ENCODE results near the gene CUL4A. TPM values are rescaled to one million over a fixed set of nuclear protein-coding genes. Genes with fewer than 3 reads are reported as not detected.

The CUL4A gene
- total RNA-seq, 6 experiments from 2014 or later, result 29.2 to 75.8 (median 39.5) TPM

DNA sequence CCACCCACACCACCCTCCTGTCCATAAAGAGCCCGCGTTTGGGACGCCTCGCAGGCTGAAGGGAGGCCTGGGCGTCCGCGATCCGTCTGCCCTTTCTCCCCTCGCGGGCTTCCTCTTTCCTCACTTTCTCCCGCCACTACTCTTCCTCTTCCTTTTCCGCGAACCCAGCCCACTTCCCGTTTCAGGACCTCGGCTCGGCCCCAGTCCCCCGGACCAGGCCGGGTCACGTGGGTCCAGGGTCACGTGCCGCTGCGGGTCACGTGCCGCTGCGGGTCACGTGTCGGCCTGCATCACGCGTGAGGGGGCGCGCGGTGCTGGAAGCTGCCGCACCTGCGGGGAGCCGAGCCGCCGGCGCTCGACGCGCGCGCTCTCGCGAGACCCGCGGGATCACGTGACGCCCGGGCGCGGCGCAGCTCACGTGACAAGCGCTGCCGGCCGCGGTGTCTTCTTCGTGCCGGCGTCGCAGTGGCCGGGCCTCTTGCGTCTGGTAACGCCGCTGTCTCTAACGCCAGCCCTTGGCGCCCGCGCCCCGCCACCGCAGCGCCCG, 87.5 kb downstream of the CUL4A start, which contains the start of gene LAMP1:
Gene LAMP1 (plus strand): TSS at position 417 of the 547 bp plus-strand sequence. CDS start 196 bp downstream, outside the sequence.
- DNase-seq, result peak; percentile 97 to 98 (median 98)
- ATAC-seq, result peak; percentile 74 to 84 (median 82)
- no peaks in the 10 kb centered on the region for H3K27me3 ChIP-seq
- TF ChIP-seq POLR2A (IDR thresholded peaks at IDR 0.05), result peak; percentile 69
- TF ChIP-seq, protein P1, sequence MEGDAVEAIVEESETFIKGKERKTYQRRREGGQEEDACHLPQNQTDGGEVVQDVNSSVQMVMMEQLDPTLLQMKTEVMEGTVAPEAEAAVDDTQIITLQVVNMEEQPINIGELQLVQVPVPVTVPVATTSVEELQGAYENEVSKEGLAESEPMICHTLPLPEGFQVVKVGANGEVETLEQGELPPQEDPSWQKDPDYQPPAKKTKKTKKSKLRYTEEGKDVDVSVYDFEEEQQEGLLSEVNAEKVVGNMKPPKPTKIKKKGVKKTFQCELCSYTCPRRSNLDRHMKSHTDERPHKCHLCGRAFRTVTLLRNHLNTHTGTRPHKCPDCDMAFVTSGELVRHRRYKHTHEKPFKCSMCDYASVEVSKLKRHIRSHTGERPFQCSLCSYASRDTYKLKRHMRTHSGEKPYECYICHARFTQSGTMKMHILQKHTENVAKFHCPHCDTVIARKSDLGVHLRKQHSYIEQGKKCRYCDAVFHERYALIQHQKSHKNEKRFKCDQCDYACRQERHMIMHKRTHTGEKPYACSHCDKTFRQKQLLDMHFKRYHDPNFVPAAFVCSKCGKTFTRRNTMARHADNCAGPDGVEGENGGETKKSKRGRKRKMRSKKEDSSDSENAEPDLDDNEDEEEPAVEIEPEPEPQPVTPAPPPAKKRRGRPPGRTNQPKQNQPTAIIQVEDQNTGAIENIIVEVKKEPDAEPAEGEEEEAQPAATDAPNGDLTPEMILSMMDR (IDR thresholded peaks at IDR 0.05), result no peak
- peak within 1 kb of the TSS; percentile 87 to 97 (median 97) for H3K4me3 ChIP-seq
- H3K36me3 ChIP-seq, result no peaks in the 10 kb centered on the region
- intact Hi-C loops (cut with DNase I), result no loop called here
- no peaks in the 10 kb centered on the region for H3K9me3 ChIP-seq
- H3K27ac ChIP-seq, result peak within 1 kb of the TSS; percentile 67 to 86 (median 82)
- peaks cover 0 to 37% (median 13%) of the 10 kb centered on the region in 4 donors for H3K4me1 ChIP-seq
- under 1% methylated on average over 31 of the region's 74 CpGs for WGBS (ENCODE audit: insufficient coverage, low coverage, low lambda C conversion rate, missing lambda C conversion rate)

GRCh38 chr13:113297370-113298042, 88.1 kb downstream of the CUL4A start:
- Histone ChIP-seq H3K9me3 (no peaks in the 10 kb centered on the region), H3K36me3 (no peaks in the 10 kb centered on the region), H3K27ac (peak overlapping the region; percentile 67 to 86 (median 82)), H3K4me3 (peak overlapping the region; percentile 87 to 97 (median 97)), H3K4me1 (peaks cover 0 to 35% (median 13%) of the 10 kb centered on the region in 4 donors), H3K27me3 (no peaks in the 10 kb centered on the region)
- ATAC-seq (peak in 2 of 4 donors; percentile 2 to 5), DNase-seq (peak; percentile 46 to 71 (median 59))
- intact Hi-C loops (cut with DNase I), result no loop called here
- 1% methylated on average over 7 of the region's 58 CpGs for WGBS (ENCODE audit: insufficient coverage, low coverage, low lambda C conversion rate, missing lambda C conversion rate)
- TF ChIP-seq, protein P1 (IDR thresholded peaks at IDR 0.05), result no peak
- TF ChIP-seq POLR2A (IDR thresholded peaks at IDR 0.05), result no peak

GRCh38 chr13:113298043-113298945, 88.9 kb downstream of the CUL4A start:
- H3K36me3 ChIP-seq, result no peaks in the 10 kb centered on the region
- H3K27ac ChIP-seq, result peak overlapping the region in 2 of 3 donors; percentile 82 to 86
- peaks cover 0 to 35% (median 13%) of the 10 kb centered on the region in 4 donors for H3K4me1 ChIP-seq
- H3K4me3 ChIP-seq, result peak overlapping the region; percentile 87 to 97 (median 97)
- H3K9me3 ChIP-seq, result no peaks in the 10 kb centered on the region
- 28% methylated on average over 19 of the region's 19 CpGs for WGBS (ENCODE audit: insufficient coverage, low coverage, low lambda C conversion rate, missing lambda C conversion rate)
- H3K27me3 ChIP-seq, result no peaks in the 10 kb centered on the region
- intact Hi-C loops (cut with DNase I), result no loop called here
- no peak for ATAC-seq
- no peak for TF ChIP-seq POLR2A (IDR thresholded peaks at IDR 0.05)
- TF ChIP-seq, protein P1 (IDR thresholded peaks at IDR 0.05), result no peak
- DNase-seq, result no peak

DNA sequence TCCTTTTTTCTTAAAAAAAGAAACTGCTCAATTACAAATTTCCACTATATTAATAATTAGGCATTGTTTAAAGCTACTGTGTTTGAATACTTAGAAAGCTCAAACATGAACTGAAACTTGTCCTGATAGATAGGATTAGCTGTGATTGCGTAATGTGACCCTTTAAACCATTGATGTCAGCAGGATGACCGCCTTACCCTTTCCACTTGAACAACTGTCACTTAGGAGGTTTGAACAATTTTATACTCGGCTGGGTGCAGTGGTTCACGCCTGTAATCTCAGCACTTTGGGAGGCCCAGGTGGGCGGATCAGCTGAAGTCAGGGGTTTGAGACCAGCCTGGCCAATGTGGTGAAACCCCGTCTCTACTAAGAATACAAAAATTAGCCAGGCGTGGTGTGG, 90.5 kb downstream of the CUL4A start:
- Histone ChIP-seq H3K27ac (peak overlapping the region; percentile 25 to 77 (median 53)), H3K36me3 (no peaks in the 10 kb centered on the region), H3K4me1 (peaks cover 0 to 35% (median 13%) of the 10 kb centered on the region in 4 donors), H3K4me3 (peak overlapping the region in 1 of 3 donors; percentile 15), H3K9me3 (no peaks in the 10 kb centered on the region), H3K27me3 (no peaks in the 10 kb centered on the region)
- TF ChIP-seq, protein P1 (IDR thresholded peaks at IDR 0.05), result no peak
- TF ChIP-seq POLR2A (IDR thresholded peaks at IDR 0.05), result no peak
- ATAC-seq (peak; percentile 74 to 76 (median 74)), DNase-seq (peak in 2 of 3 donors; percentile 56 to 63)
- WGBS (ENCODE audit: insufficient coverage, low coverage, low lambda C conversion rate, missing lambda C conversion rate), result 17% methylated on average over 7 of the region's 7 CpGs
- intact Hi-C loops (cut with DNase I), result no loop called here
